GM12891 (cell line): ENCODE measurements around the gene NHSL2.

ENCODE experiments used
- DNase-seq: peaks from one replicate; pipeline ENCODE4 v3.0.0; 2011; ENCODE audit warnings: low spot score; ENCODE audit not compliant: insufficient read length
- FAIRE-seq: peaks from 2 replicates; lab custom pipeline; 2011; peaks lifted over from hg19 to GRCh38; lab: Jason Lieb, UNC
- PAX5 ChIP-seq: IDR thresholded peaks from 2 replicates; pipeline ENCODE4 v1.6.1; 2011; ENCODE audit warnings: low read length, moderate library complexity, mild to moderate bottlenecking; ENCODE audit not compliant: insufficient read depth, severe bottlenecking
- POLR2A ChIP-seq: IDR thresholded peaks from 2 replicates; pipeline ENCODE4 v1.6.1; 2011; ENCODE audit warnings: low read depth, low read length, control low read depth
- POLR2AphosphoS5 ChIP-seq: IDR thresholded peaks from 2 replicates; pipeline ENCODE4 v1.6.1; 2011; ENCODE audit warnings: low read depth, low read length, control low read depth
- POU2F2 ChIP-seq: IDR thresholded peaks from 2 replicates; pipeline ENCODE4 v1.6.1; 2011; ENCODE audit warnings: low read depth, mild to moderate bottlenecking, control low read depth, low read length, moderate library complexity
- SPI1 ChIP-seq: IDR thresholded peaks from 2 replicates; pipeline ENCODE4 v1.6.1; 2011; ENCODE audit warnings: low read depth, low read length, control low read depth
- TAF1 ChIP-seq: IDR thresholded peaks from 2 replicates; pipeline ENCODE4 v1.6.1; 2011; ENCODE audit warnings: low read depth, low read length, control low read depth

Gene NHSL2

GRCh38 chrX:72122621-72123337 lies 212.1 kb downstream of the NHSL2 start:
- DNase-seq = no peak
- TF ChIP-seq SPI1 (no peak), POU2F2 (no peak), POLR2A (no peak), POLR2AphosphoS5 (no peak)
- no peak for FAIRE-seq

GRCh38 chrX:72123471-72124185 lies 213.0 kb downstream of the NHSL2 start:
- no peak for DNase-seq
- TF ChIP-seq PAX5 = no peak
- TF ChIP-seq TAF1 = no peak
- TF ChIP-seq POLR2A = no peak
- TF ChIP-seq POLR2AphosphoS5 = no peak
- no peak for TF ChIP-seq SPI1
- TF ChIP-seq POU2F2 = no peak
- no peak for FAIRE-seq

DNA sequence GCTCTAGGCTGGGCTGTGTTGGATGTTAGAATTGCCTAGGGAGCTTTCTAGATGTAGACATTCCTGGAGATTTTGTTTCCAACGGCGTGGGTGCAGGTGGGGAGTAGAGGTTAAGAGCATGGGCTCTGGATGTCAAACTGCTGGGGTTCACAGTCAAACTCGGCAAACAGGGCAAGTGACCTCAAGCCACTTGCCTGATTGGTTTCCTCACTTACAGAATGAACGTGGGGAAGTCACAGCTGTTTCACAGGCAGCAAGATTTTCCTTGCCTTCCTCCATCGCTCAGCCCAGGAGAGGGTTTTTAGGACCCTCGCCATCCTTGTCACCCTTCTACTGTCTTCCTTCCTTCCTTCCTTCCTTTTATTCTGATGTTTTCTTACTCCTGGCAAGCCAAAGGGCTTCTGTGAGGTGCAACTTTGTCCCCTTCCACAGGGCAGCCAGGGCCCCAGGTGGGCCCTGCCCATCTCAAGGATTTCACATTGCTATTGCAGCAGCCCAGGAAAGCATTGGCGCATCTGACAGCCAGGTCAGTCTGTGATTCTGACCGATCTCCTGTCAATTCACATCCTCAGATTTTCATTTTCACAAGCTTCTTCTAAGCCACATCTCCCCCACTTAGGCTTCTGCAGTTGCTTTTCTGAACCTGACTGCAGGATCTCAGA lies 214.0 kb downstream of the NHSL2 start:
- DNase-seq (no peak), FAIRE-seq (no peak)
- TF ChIP-seq PAX5 (no peak), SPI1 (no peak), TAF1 (no peak), POU2F2 (no peak), POLR2A (no peak), POLR2AphosphoS5 (no peak)

GRCh38 chrX:72125331-72126047 lies 214.8 kb downstream of the NHSL2 start:
- DNase-seq (no peak), FAIRE-seq (no peak)
- TF ChIP-seq POLR2A (no peak), PAX5 (no peak), POLR2AphosphoS5 (no peak), TAF1 (no peak), POU2F2 (no peak), SPI1 (no peak)

DNA sequence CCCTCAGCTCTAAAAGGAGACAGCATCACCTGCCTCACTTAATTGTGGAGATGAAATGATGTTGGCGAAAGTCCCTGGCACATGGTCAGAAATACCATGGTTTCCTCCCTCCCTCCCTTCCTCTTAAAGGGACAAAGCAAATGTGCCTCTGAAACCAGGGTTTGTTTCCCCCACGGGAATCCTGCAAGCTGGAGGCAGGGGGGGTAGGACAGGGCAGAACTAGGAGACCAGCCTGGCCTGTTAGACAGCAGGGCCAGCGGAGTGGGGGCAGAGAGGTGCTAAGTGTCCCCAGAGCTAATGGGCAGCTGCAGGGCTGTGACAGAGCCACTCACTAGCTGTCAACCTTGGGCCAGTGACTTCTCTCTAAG lies 215.4 kb downstream of the NHSL2 start:
- FAIRE-seq (no peak), DNase-seq (no peak)
- TF ChIP-seq PAX5 = no peak
- no peak for TF ChIP-seq POU2F2
- TF ChIP-seq POLR2AphosphoS5 = no peak
- TF ChIP-seq POLR2A = no peak
- no peak for TF ChIP-seq SPI1
- TF ChIP-seq TAF1 = no peak

DNA sequence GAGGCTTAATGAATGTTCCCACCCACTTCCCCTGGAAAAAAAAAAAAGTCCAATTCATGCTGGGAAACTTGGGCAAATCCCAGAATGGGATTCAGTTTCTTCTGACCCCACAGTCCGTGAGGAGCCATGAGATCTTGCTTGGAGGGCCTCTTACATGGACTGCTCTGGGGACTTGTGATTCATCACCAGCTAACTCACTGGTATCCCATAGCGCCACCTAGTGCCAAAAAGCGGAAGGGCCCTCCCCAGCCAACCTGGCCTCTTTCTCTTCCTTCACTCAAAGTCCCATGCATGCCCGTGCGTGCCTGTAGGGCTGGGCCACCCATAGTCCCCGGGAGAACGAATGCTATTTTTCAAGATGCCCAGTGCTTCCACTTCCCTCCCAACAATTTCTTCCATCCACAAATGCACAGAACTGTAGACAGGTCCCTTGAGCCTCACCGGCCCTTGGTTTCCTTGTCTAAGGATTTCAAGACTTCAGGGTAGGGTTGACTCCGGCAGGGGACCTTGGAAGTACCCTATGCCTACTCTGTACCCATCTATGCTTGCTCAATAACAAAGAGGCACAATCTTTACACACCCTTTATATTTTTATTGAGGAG lies 216.0 kb downstream of the NHSL2 start:
- peak; percentile 23 for FAIRE-seq
- DNase-seq = peak; percentile 30
- TF ChIP-seq POU2F2 = no peak
- TF ChIP-seq POLR2A = no peak
- 0 out of 2 replicates have a peak, but pooled peaks have one; percentile 24 for TF ChIP-seq SPI1

- no peak for TF ChIP-seq POLR2A
- TF ChIP-seq PAX5 = no peak
- TF ChIP-seq SPI1 = no peak
- no peak for TF ChIP-seq POU2F2
- no peak for TF ChIP-seq POLR2AphosphoS5
- TF ChIP-seq TAF1 = no peak
- FAIRE-seq (no peak), DNase-seq (no peak)
These were observed 216.7 kb downstream of the NHSL2 start for GRCh38 chrX:72127332-72127731.

- TF ChIP-seq SPI1 (no peak), TAF1 (no peak), POLR2AphosphoS5 (no peak), POU2F2 (no peak), PAX5 (no peak), POLR2A (no peak)
- no peak for FAIRE-seq
These were observed 217.7 kb downstream of the NHSL2 start for GRCh38 chrX:72128183-72128834.

More at GRCh38 chrX:72128183-72128834, 217.7 kb downstream of the NHSL2 start:
- no peak for DNase-seq
